GM18526 (cell line): ENCODE data around the gene OSGEP.

Source experiments
- POLR2A ChIP-seq: IDR thresholded peaks from 3 replicates; pipeline ENCODE4 v1.6.1; 2011; ENCODE audit not compliant: insufficient read length; ENCODE audit errors: extremely low read depth

The OSGEP gene

GRCh38 chr14:20422886-20423285 lies 31.7 kb downstream of the OSGEP start:
- no peak for TF ChIP-seq POLR2A

GRCh38 chr14:20421267-20421666 lies 33.3 kb downstream of the OSGEP start:
- TF ChIP-seq POLR2A: no peak

GRCh38 chr14:20419419-20419818 lies 35.2 kb downstream of the OSGEP start:
- no peak for TF ChIP-seq POLR2A

GRCh38 chr14:20418501-20418909 lies 36.1 kb downstream of the OSGEP start:
- no peak for TF ChIP-seq POLR2A

- no peak for TF ChIP-seq POLR2A
These were observed 37.1 kb downstream of the OSGEP start for GRCh38 chr14:20417250-20418186.

- no peak for TF ChIP-seq POLR2A
These were observed 38.4 kb downstream of the OSGEP start for GRCh38 chr14:20416223-20416622.

- no peak for TF ChIP-seq POLR2A
These were observed 38.8 kb downstream of the OSGEP start for GRCh38 chr14:20415782-20416206.

GRCh38 chr14:20413744-20414082 lies 40.9 kb downstream of the OSGEP start:
- no peak for TF ChIP-seq POLR2A

- TF ChIP-seq POLR2A: peak; percentile 78
These were observed 41.5 kb downstream of the OSGEP start, which contains the start of gene TEP1 for GRCh38 chr14:20412876-20413743. TEP1 (minus strand) TSS chr14:20413501; CDS start chr14:20408439, 5,062 bp downstream.

GRCh38 chr14:20412411-20412810 lies 42.2 kb downstream of the OSGEP start:
- no peak for TF ChIP-seq POLR2A

GRCh38 chr14:20409226-20409625 lies 45.4 kb downstream of the OSGEP start:
- TF ChIP-seq POLR2A: no peak

GRCh38 chr14:20403521-20403920 lies 51.1 kb downstream of the OSGEP start:
- TF ChIP-seq POLR2A: no peak

- TF ChIP-seq POLR2A: no peak
These were observed 53.5 kb downstream of the OSGEP start for GRCh38 chr14:20400965-20401593.

- TF ChIP-seq POLR2A: no peak
These were observed 54.0 kb downstream of the OSGEP start for GRCh38 chr14:20400589-20400964.

- no peak for TF ChIP-seq POLR2A
These were observed 57.1 kb downstream of the OSGEP start for GRCh38 chr14:20397511-20397910.
